ENCODE data around the gene CAV2. TPM values are rescaled to one million over a fixed set of nuclear protein-coding genes. Genes with fewer than 3 reads are reported as not detected.

Gene CAV2
- total RNA-seq, 1 donor from 2014 or later = 8.5 TPM

- peak overlapping the region; percentile 77 for H3K27ac Mint-ChIP-seq
- no peaks in the 10 kb centered on the region for H3K36me3 Mint-ChIP-seq
- TF ChIP-seq CTCF (IDR thresholded peaks at IDR 0.05; ENCODE audit: unreplicated experiment) = no peak
- peaks cover 20% of the 10 kb centered on the region for H3K4me1 Mint-ChIP-seq
- H3K27me3 Mint-ChIP-seq (ENCODE audit: low read depth) = peaks cover 58% of the 10 kb centered on the region
- DNase-seq (ENCODE audit: low spot score in 2 of 2, unreplicated experiment in 2 of 2) = peak in 1 of 2 experiments; percentile 47
- peak overlapping the region; percentile 73 for H3K4me3 Mint-ChIP-seq
- no peaks in the 10 kb centered on the region for H3K9me3 Mint-ChIP-seq
Observed at GRCh38 chr7:116525298-116525912, 25.9 kb downstream of the CAV2 start.

DNA sequence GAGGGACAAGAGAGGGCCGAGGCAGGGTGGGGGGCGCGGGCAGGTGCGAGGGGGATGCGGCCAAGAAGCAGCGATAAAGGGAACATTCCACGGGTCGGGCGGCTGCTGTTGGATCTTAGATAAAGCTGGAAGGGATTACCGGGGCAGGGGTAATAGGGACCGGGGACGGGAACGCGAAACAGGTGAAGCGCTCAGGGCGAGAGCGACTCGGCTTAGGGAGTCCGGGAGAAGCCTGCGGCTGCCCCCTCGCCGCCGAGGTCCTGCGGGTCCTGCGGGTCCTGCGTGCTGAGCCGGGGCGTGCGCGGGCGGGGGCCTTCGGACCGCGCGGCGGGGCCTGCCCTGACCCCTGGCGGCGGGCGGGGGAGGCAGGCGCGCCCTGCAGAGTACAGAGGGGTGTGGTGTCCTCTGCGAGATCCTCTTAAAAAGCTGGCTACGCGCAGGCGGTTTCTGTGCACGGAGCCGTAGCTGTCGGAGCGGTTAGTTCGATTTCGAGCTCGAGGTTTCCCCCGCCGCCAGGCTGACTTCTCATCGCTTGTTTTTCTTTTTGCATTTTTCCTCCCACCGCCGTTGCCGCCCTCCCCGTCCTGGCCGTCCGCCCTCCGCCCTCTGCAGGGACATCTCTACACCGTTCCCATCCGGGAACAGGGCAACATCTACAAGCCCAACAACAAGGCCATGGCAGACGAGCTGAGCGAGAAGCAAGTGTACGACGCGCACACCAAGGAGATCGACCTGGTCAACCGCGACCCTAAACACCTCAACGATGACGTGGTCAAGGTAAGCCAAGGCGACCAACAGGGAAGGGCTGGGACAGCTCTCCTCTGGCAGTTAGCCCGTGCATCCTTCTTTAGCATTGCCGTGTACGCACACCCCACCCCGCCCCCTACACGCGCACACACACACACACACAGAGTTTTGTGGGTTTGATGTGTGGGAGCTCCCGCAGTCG is 26.6 kb downstream of the CAV2 start:
- peaks cover 55% of the 10 kb centered on the region for H3K27me3 Mint-ChIP-seq (ENCODE audit: low read depth)
- H3K27ac Mint-ChIP-seq = no peak overlapping the region
- peak; percentile 50 to 79 for DNase-seq (ENCODE audit: low spot score in 2 of 2, unreplicated experiment in 2 of 2)
- peak overlapping the region; percentile 73 for H3K4me3 Mint-ChIP-seq
- H3K36me3 Mint-ChIP-seq = no peaks in the 10 kb centered on the region
- H3K4me1 Mint-ChIP-seq = peaks cover 20% of the 10 kb centered on the region
- H3K9me3 Mint-ChIP-seq = no peaks in the 10 kb centered on the region
- TF ChIP-seq CTCF (IDR thresholded peaks at IDR 0.05; ENCODE audit: unreplicated experiment) = peak; percentile 36

DNA sequence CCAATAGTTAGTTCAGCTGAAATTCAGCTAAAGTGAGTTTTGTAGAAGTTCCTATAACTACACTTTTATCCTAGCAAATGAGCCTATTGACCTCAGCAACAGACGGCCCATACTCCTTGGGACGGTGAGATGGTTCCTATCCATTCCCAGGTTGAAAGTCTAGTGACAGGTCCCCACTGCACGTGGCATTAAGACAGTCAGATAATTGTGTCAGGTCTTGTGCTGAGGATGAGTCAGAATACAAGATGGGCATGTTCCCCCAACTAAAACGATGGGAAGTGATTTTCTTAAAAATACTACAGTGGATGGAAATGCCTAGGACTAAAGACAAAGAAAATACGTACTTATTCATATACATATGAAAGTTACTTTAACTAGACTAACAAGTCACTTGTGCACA is 27.4 kb downstream of the CAV2 start:
- no peak for TF ChIP-seq CTCF (IDR thresholded peaks at IDR 0.05; ENCODE audit: unreplicated experiment)
- no peaks in the 10 kb centered on the region for H3K36me3 Mint-ChIP-seq
- H3K9me3 Mint-ChIP-seq = no peaks in the 10 kb centered on the region
- H3K4me3 Mint-ChIP-seq = peak overlapping the region; percentile 73
- H3K27ac Mint-ChIP-seq = no peak overlapping the region
- no peak for DNase-seq (ENCODE audit: low spot score in 2 of 2, unreplicated experiment in 2 of 2)
- peaks cover 53% of the 10 kb centered on the region for H3K27me3 Mint-ChIP-seq (ENCODE audit: low read depth)
- peaks cover 20% of the 10 kb centered on the region for H3K4me1 Mint-ChIP-seq

- H3K4me3 Mint-ChIP-seq = no peak overlapping the region
- H3K27me3 Mint-ChIP-seq (ENCODE audit: low read depth) = peaks cover 52% of the 10 kb centered on the region
- no peaks in the 10 kb centered on the region for H3K36me3 Mint-ChIP-seq
- DNase-seq (ENCODE audit: low spot score in 2 of 2, unreplicated experiment in 2 of 2) = no peak
- H3K4me1 Mint-ChIP-seq = peaks cover 20% of the 10 kb centered on the region
- H3K9me3 Mint-ChIP-seq = no peaks in the 10 kb centered on the region
- no peak overlapping the region for H3K27ac Mint-ChIP-seq
- TF ChIP-seq CTCF (IDR thresholded peaks at IDR 0.05; ENCODE audit: unreplicated experiment) = no peak
Observed at GRCh38 chr7:116527521-116527920, 28.0 kb downstream of the CAV2 start.

GRCh38 chr7:116528008-116528789 is 28.7 kb downstream of the CAV2 start:
- Mint-ChIP-seq H3K27me3 (ENCODE audit: low read depth) (peaks cover 48% of the 10 kb centered on the region), H3K4me3 (no peak overlapping the region), H3K9me3 (no peaks in the 10 kb centered on the region), H3K27ac (no peak overlapping the region), H3K4me1 (peaks cover 20% of the 10 kb centered on the region), H3K36me3 (no peaks in the 10 kb centered on the region)
- no peak for TF ChIP-seq CTCF (IDR thresholded peaks at IDR 0.05; ENCODE audit: unreplicated experiment)
- no peak for DNase-seq (ENCODE audit: low spot score in 2 of 2, unreplicated experiment in 2 of 2)
